VCaP (cell line): ENCODE measurements around the gene WNK2.
"Not testable (repeated sequence)": the region's sequence is repeated elsewhere in the genome, so short reads cannot be mapped to it uniquely, and the experiment has no call there.

Source experiments
- H3K27ac ChIP-seq: fragments of 450-650 bp; 2 replicates; pipeline ENCODE4 v1.5.1; 2017
- CTCF ChIP-seq: fragments of 450-650 bp; conservative IDR thresholded peaks from 2 replicates; pipeline ENCODE4 v1.5.1; 2017; ENCODE audit warnings: mild to moderate bottlenecking, moderate library complexity

The WNK2 gene

GRCh38 chr9:93141771-93142483 is 42.0 kb upstream of the WNK2 start:
- no peak for TF ChIP-seq CTCF
- H3K27ac ChIP-seq, result no peak overlapping the region

- no peak overlapping the region for H3K27ac ChIP-seq
- TF ChIP-seq CTCF, result no peak
These were observed 40.0 kb upstream of the WNK2 start for GRCh38 chr9:93143830-93144530.

DNA sequence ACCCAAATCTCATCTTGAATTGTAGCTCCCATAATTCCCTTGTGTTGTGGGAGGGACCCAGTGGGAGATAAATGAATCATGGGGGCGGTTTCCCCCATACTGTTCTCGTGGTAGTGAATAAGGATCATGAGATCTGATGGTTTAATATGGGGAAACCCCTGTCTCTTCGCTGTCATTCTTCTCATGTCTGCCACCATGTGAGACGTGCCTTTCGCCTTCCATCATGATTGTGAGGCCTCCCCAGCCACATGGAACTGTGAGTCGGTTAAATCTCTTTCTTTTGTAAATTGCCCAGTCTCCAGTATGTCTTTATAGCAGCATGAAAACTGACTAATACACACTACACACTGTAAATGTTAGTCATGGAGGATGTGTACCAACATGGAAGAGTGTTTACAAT is 37.2 kb upstream of the WNK2 start:
- not testable (repeated sequence) for H3K27ac ChIP-seq

DNA sequence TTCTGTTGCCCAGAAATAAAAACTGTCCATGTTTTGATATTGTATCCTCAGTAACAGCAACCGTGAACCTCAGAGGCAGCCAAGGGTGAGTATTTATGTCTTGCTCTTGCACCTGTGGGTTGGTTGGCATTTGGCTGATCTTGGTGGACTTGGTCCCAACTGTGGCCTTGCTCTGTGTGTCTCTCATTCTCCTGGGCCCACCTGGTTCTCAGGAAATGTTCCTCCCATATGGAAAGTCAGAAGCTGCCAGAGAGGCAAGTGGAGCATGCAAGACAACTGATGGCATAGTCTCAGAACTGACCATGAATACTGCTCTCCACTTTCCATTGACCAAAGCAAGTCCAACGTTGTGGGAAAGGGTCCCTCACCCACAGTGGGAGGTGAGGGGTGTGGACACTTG is 36.3 kb upstream of the WNK2 start:
- H3K27ac ChIP-seq, result no peak overlapping the region
- no peak for TF ChIP-seq CTCF

- TF ChIP-seq CTCF, result no peak
- H3K27ac ChIP-seq, result no peak overlapping the region
These were observed 35.2 kb upstream of the WNK2 start for GRCh38 chr9:93148721-93149120.

- no peak overlapping the region for H3K27ac ChIP-seq
- TF ChIP-seq CTCF, result no peak
These were observed 34.6 kb upstream of the WNK2 start for GRCh38 chr9:93149361-93149760.

DNA sequence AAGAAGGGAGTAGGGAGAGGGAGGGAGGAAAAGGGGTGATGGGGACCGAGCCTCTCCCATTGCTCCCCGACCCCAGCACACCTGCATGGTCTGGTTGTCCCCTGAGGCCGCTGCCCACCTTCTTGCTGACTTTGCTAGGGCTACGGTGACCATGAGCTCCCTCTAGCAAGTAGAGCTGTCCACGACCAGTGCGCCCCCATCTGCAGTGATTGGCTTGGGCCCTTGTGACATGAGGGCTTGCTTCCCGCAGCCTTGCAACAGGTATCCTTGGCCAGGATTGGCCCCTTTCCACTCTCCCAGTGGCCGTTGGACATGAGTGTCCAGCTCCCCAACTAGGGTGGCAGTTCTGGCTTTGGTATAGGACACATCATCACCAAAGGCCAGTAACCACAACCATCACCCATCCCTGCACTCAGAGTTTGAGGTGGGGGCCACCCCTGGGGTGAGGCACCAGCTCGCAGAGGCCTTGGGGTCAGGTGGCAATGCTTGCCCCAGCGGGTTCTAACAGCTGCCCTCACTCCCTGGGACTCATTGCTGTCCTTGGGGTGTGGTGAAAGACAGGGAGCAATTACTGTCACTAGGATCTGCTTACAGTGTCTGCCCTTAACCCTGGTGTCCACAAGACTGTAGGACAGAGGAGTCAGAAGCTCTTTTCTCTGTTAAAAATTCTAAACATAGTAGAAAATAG is 32.7 kb upstream of the WNK2 start:
- no peak overlapping the region for H3K27ac ChIP-seq
- TF ChIP-seq CTCF, result no peak
